K562 (cell line): Measurements from ENCODE around the gene RPP25. TPM values are rescaled to one million over a fixed set of nuclear protein-coding genes. Genes with fewer than 3 reads are reported as not detected.

Experiments used
- ATF2 ChIP-seq: sonication (generic); formaldehyde crosslinking; IDR thresholded peaks from 2 replicates; pipeline ENCODE4 v1.8.1; 2022; ENCODE audit warnings: missing genetic modification reagents
- E2F6 ChIP-seq, 2 experiments: IDR thresholded peaks; 2 replicates each; pipeline ENCODE4 v1.6.1; 2011; ENCODE audit warnings: borderline replicate concordance in 1 of 2, control low read depth in 1 of 2, low read depth in 1 of 2, low read length in 1 of 2, mild to moderate bottlenecking in 1 of 2, mixed read lengths in 1 of 2, moderate library complexity in 1 of 2; ENCODE audit not compliant: insufficient read depth in 1 of 2, insufficient read length in 1 of 2, poor library complexity in 1 of 2, severe bottlenecking in 1 of 2; ENCODE audit errors: extremely low read depth in 1 of 2
- ETS1 ChIP-seq: conservative IDR thresholded peaks from 2 replicates; pipeline ENCODE4 v1.6.1; 2011; ENCODE audit warnings: low read depth, mild to moderate bottlenecking, low read length; ENCODE audit not compliant: control insufficient read depth
- FOXJ3 ChIP-seq: sonication (generic); formaldehyde crosslinking; IDR thresholded peaks from 2 replicates; pipeline ENCODE4 v1.4.0; 2020; ENCODE audit warnings: mild to moderate bottlenecking, missing genetic modification reagents
- HNRNPK ChIP-seq: fragments of 200-400 bp; formaldehyde crosslinking; IDR thresholded peaks from one replicate; pipeline ENCODE4 v1.6.1; 2018; ENCODE audit warnings: mild to moderate bottlenecking, low read depth, low read length; ENCODE audit not compliant: poor library complexity, severe bottlenecking
- IFI16 ChIP-seq: fragments of 250-450 bp; sonication (Bioruptor Pico); IDR thresholded peaks from 2 replicates; pipeline ENCODE4 v2.1.2; 2022; ENCODE audit warnings: mild to moderate bottlenecking, inconsistent platforms
- KLF16 ChIP-seq: IDR thresholded peaks from 2 replicates; pipeline ENCODE4 v1.6.1; 2016; ENCODE audit warnings: antibody characterized with exemption
- NFATC3 ChIP-seq: fragments of 450-650 bp; IDR thresholded peaks from 2 replicates; pipeline ENCODE4 v1.6.1; 2017; ENCODE audit warnings: mild to moderate bottlenecking
- NR2C1 ChIP-seq, 2 experiments: fragments of 450-650 bp; IDR thresholded peaks; 2 replicates each; pipeline ENCODE4 v1.6.1; 2017; ENCODE audit warnings: mild to moderate bottlenecking in 2 of 2, antibody characterized with exemption in 1 of 2, inconsistent platforms in 1 of 2, missing compliant biosample characterization in 1 of 2, missing genetic modification characterization in 1 of 2
- POLR2AphosphoS2 ChIP-seq: IDR thresholded peaks from 2 replicates; pipeline ENCODE4 v1.6.1; 2012; ENCODE audit warnings: low read length, improper control_type of control experiment
- RCOR1 ChIP-seq, 2 experiments: IDR thresholded peaks; 2 replicates each; pipeline ENCODE4 v1.6.1; 2012; ENCODE audit warnings: low read depth in 2 of 2, low read length in 2 of 2, borderline replicate concordance in 1 of 2, improper control_type of control experiment in 1 of 2
- RUNX1 ChIP-seq: sonication (generic); IDR thresholded peaks from 2 replicates; pipeline ENCODE4 v1.6.1; 2016; ENCODE audit warnings: antibody characterized with exemption, low read depth
- THAP12 ChIP-seq: fragments of 250-450 bp; sonication (Bioruptor Pico); IDR thresholded peaks from 2 replicates; pipeline ENCODE4 v1.9.0; 2021; ENCODE audit warnings: mild to moderate bottlenecking, inconsistent platforms
- ZBTB2 ChIP-seq: fragments of 450-650 bp; IDR thresholded peaks from 2 replicates; pipeline ENCODE4 v1.6.1; 2016; ENCODE audit warnings: antibody characterized with exemption
- ZNF232 ChIP-seq: sonication (generic); formaldehyde crosslinking; IDR thresholded peaks from 2 replicates; pipeline ENCODE4 v1.8.0; 2022; ENCODE audit warnings: mild to moderate bottlenecking, missing genetic modification reagents
- ZNF75A ChIP-seq: fragments of 450-650 bp; formaldehyde crosslinking; IDR thresholded peaks from 2 replicates; pipeline ENCODE4 v1.4.0; 2020; ENCODE audit warnings: mild to moderate bottlenecking
- polyA plus RNA-seq, 8 experiments: library from polyadenylated mRNA; depleted of rRNA in 4 of 8; stranded (reverse) in 5 of 8; unstranded in 3 of 8; fragments of >200 nt; fragmentation: Nextera tagmentation in 2 of 8; fragmentation: Illumina TruSeq in 1 of 8; extraction: Ambion mirVana in 2 of 8; extraction: Trizol in 1 of 8; gene quantifications; 2 replicates each; pipeline versions ENCODE4 v1.2.1 to v1.2.3, GENCODE V29; 2011 to 2014; ENCODE audit warnings: inconsistent platforms in 1 of 8, missing spikeins in 1 of 8
- total RNA-seq, 7 experiments: library from RNA; depleted of rRNA in 6 of 7; stranded (reverse); fragments of >200 nt in 6 of 7; fragmentation: Illumina TruSeq in 2 of 7; extraction: Trizol in 2 of 7; gene quantifications; 2 replicates each; pipeline versions ENCODE4 v1.2.1 to v1.2.3, GENCODE V29; 2011 to 2021; ENCODE audit warnings: low replicate concordance in 1 of 7

Gene RPP25
- total and polyA plus RNA-seq, 9 of the 15 experiments (the other 6 are each of a cell fraction or from before 2014, with no cell fraction given): 1.1 to 12.3 (median 5.6) TPM

GRCh38 chr15:74955796-74956647, 550 bp downstream of the RPP25 start (continued):
- TF ChIP-seq THAP12 (CRISPR knock-in tag) (peak; percentile 2; the same call in 1 of the 2 replicates), ZNF75A (CRISPR knock-in tag) (no peak), NR2C1 (IDR thresholded peaks at IDR 0.05) (no peak), NR2C1 (tag; IDR thresholded peaks at IDR 0.05) (no peak), POLR2AphosphoS2 (no peak), ZBTB2 (0 out of 2 replicates have a peak, but pooled peaks have one; percentile 35), KLF16 (no peak), NFATC3 (no peak), ETS1 (peak; percentile 55), ZNF232 (CRISPR knock-in tag) (peak; percentile 99), ATF2 (CRISPR knock-in tag) (peak; percentile 95; the same call in 1 of the 2 replicates), FOXJ3 (CRISPR knock-in tag) (no peak), HNRNPK (no peak), E2F6 (IDR thresholded peaks at IDR 0.05; ENCODE audit: borderline replicate concordance in 1 of 2, extremely low read depth in 1 of 2, insufficient read depth in 1 of 2, insufficient read length in 1 of 2, low read depth in 1 of 2, low read length in 1 of 2, poor library complexity in 1 of 2, severe bottlenecking in 1 of 2) (peak; percentile 99 to 100), IFI16 (CRISPR knock-in tag) (no peak), RCOR1 (IDR thresholded peaks at IDR 0.05; ENCODE audit: borderline replicate concordance in 1 of 2, low read depth in 2 of 2, low read length in 2 of 2) (peak in 1 of 2 experiments; percentile 46; a peak in 1 of 4 replicates), RUNX1 (no peak)
